Caco-2 (cell line): Measurements from ENCODE around the gene TRAF2. TPM values are rescaled to one million over a fixed set of nuclear protein-coding genes. Genes with fewer than 3 reads are reported as not detected.

Experiments used
- BruUV-seq: library from RNA; stranded (reverse); fragments of 400-500 nt; replicated peaks from 2 replicates; lab custom pipeline; 2021; lab: Mats Ljungman, UMichigan
- CTCF ChIA-PET: fragments of 300-600 bp; sonication (Branson Sonifier 250); formaldehyde crosslinking; loops from one replicate; lab custom pipeline; 2022; ENCODE audit warnings: antibody characterized with exemption; lab: Charles Lee
- POLR2A ChIA-PET: fragments of 300-600 bp; sonication (Branson Sonifier 250); formaldehyde crosslinking; loops from one replicate; lab custom pipeline; 2022; ENCODE audit warnings: antibody characterized with exemption; lab: Charles Lee
- DNase-seq, 2 experiments: peaks; one replicate each; pipeline versions ENCODE4 v3.0.0 to v3.0.0-alpha.2; 2020 to 2022
- H3K27me3 ChIP-seq: replicated peaks from 2 replicates; pipeline ENCODE4 v1.6.0; 2011; ENCODE audit warnings: low read length; ENCODE audit not compliant: control insufficient read depth, insufficient read depth
- H3K36me3 ChIP-seq: 2 replicates; pipeline ENCODE4 v1.5.1; 2011; ENCODE audit warnings: low read length; ENCODE audit not compliant: control insufficient read depth, insufficient read depth
- H3K4me1 ChIP-seq: fragments of 250-450 bp; sonication (Bioruptor Pico); 2 replicates; pipeline ENCODE4 v1.5.1; 2020; ENCODE audit warnings: mild to moderate bottlenecking
- H3K4me3 ChIP-seq: 2 replicates; pipeline ENCODE4 v1.5.1; 2011; ENCODE audit warnings: low read depth, mild to moderate bottlenecking, control low read depth, low read length
- H3K9me3 ChIP-seq: fragments of 250-450 bp; sonication (Bioruptor Pico); 2 replicates; pipeline ENCODE4 v1.5.1; 2020; ENCODE audit warnings: mild to moderate bottlenecking, moderate library complexity
- H3K27ac Mint-ChIP-seq: one replicate; pipeline ENCODE4 v1.8.0; 2022; ENCODE audit warnings: mixed read lengths; ENCODE audit not compliant: unreplicated experiment
- H3K27me3 Mint-ChIP-seq: one replicate; pipeline ENCODE4 v1.8.0; 2022; ENCODE audit warnings: mixed read lengths; ENCODE audit not compliant: insufficient read depth, unreplicated experiment
- H3K36me3 Mint-ChIP-seq: one replicate; pipeline ENCODE4 v1.8.0; 2022; ENCODE audit warnings: mild to moderate bottlenecking, mixed read lengths; ENCODE audit not compliant: insufficient read depth, unreplicated experiment
- H3K4me1 Mint-ChIP-seq: one replicate; pipeline ENCODE4 v1.8.0; 2022; ENCODE audit warnings: low read depth, mixed read lengths; ENCODE audit not compliant: unreplicated experiment
- H3K4me3 Mint-ChIP-seq: one replicate; pipeline ENCODE4 v1.8.0; 2022; ENCODE audit warnings: mild to moderate bottlenecking, moderate library complexity, mixed read lengths; ENCODE audit not compliant: unreplicated experiment
- H3K9me3 Mint-ChIP-seq: one replicate; pipeline ENCODE4 v1.8.0; 2022; ENCODE audit warnings: mixed read lengths; ENCODE audit not compliant: unreplicated experiment
- intact Hi-C: fragments of 100-400 bp; cut with micrococcal nuclease; formaldehyde crosslinking; loops from one replicate; pipeline ENCODE4 v1.10.0; 2022; ENCODE audit not compliant: unreplicated experiment
- total RNA-seq: library from RNA; stranded (reverse); gene quantifications from 2 replicates; pipeline ENCODE4 v1.2.3, GENCODE V29; 2022
- TF ChIP-seq, protein P1 (sequence below), 2 experiments: fragments of 200-600 bp in 1 of 2; IDR thresholded peaks; 1 replicate in 1 of 2; 2 replicates in 1 of 2; pipeline versions ENCODE4 v1.5.1 to v1.8.0; 2011 to 2022; ENCODE audit warnings: antibody characterized with exemption in 1 of 2, control low read depth in 1 of 2, inconsistent platforms in 1 of 2, low read depth in 1 of 2, low read length in 1 of 2, mild to moderate bottlenecking in 1 of 2, moderate library complexity in 1 of 2; ENCODE audit not compliant: insufficient read depth in 1 of 2, severe bottlenecking in 1 of 2, unreplicated experiment in 1 of 2

The TRAF2 gene
- total RNA-seq, 1 experiment from 2014 or later: 41.7 TPM

DNA sequence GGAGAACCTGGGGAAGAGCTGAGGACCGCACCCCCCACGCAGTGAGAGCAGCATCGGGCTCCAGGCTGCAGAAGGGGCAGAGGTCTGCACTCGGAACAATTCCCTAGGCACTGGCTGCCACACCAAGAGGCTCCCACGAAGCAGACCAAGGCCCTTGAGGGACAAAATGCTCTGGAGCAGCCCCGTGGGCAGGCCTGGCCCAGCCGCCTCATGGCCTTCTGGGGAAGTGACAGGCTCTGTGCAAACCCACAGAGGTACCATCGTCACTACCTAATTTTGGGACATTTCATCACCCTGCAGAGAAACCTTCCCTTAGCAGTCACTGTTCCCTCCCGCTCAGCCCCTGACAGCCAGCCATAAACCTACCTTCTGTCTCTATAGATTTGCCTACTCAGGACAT is 42.3 kb downstream of the TRAF2 start:
- H3K4me3 ChIP-seq: no peak overlapping the region
- Mint-ChIP-seq H3K27me3 (no peaks in the 10 kb centered on the region), H3K36me3 (peaks cover 86% of the 10 kb centered on the region), H3K4me3 (no peak overlapping the region), H3K27ac (no peak overlapping the region), H3K4me1 (peaks cover 5% of the 10 kb centered on the region), H3K9me3 (no peaks in the 10 kb centered on the region)
- POLR2A ChIA-PET: no interaction called here
- DNase-seq: no peak
- TF ChIP-seq, protein P1, sequence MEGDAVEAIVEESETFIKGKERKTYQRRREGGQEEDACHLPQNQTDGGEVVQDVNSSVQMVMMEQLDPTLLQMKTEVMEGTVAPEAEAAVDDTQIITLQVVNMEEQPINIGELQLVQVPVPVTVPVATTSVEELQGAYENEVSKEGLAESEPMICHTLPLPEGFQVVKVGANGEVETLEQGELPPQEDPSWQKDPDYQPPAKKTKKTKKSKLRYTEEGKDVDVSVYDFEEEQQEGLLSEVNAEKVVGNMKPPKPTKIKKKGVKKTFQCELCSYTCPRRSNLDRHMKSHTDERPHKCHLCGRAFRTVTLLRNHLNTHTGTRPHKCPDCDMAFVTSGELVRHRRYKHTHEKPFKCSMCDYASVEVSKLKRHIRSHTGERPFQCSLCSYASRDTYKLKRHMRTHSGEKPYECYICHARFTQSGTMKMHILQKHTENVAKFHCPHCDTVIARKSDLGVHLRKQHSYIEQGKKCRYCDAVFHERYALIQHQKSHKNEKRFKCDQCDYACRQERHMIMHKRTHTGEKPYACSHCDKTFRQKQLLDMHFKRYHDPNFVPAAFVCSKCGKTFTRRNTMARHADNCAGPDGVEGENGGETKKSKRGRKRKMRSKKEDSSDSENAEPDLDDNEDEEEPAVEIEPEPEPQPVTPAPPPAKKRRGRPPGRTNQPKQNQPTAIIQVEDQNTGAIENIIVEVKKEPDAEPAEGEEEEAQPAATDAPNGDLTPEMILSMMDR (IDR thresholded peaks at IDR 0.05; ENCODE audit: insufficient read depth in 1 of 2, low read depth in 1 of 2, low read length in 1 of 2, severe bottlenecking in 1 of 2, unreplicated experiment in 1 of 2): no peak
- intact Hi-C loops: no loop called here
- CTCF ChIA-PET: no interaction called here
- H3K27me3 ChIP-seq: no peaks in the 10 kb centered on the region
- H3K36me3 ChIP-seq: peaks cover 4% of the 10 kb centered on the region; the same call in 1 of the 2 replicates
- no peaks in the 10 kb centered on the region for H3K4me1 ChIP-seq
- BruUV-seq: no TSS peak
- peaks cover 11% of the 10 kb centered on the region for H3K9me3 ChIP-seq

DNA sequence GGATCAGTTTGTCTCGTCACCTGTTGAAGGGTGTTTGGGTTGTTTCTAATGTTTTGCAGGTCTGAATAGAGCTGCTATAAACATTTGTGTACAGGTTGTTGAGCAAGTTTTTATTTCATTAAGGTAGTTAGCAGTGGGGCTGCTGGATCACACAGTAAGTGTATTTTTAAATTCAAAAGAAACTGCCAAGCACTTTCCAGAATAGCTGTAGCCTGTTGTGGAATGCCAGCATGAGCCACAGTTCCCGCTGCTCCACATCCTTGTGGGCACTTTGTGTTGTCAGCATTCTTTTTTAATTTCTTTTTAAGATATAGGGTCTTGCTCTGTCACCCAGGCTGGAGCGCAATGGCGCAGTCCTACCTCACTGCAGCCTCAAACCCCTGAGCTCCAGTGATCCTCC is 43.7 kb downstream of the TRAF2 start:
- H3K9me3 ChIP-seq: peaks cover 11% of the 10 kb centered on the region
- no peak overlapping the region for H3K27ac Mint-ChIP-seq
- no peak for DNase-seq
- no peaks in the 10 kb centered on the region for H3K9me3 Mint-ChIP-seq
- ChIA-PET POLR2A (no interaction called here), CTCF (no interaction called here)
- H3K4me3 Mint-ChIP-seq: no peak overlapping the region
- no peaks in the 10 kb centered on the region for H3K4me1 ChIP-seq
- no TSS peak for BruUV-seq
- H3K4me1 Mint-ChIP-seq: peaks cover 5% of the 10 kb centered on the region
- intact Hi-C loops: no loop called here
- H3K4me3 ChIP-seq: no peak overlapping the region
- peaks cover 71% of the 10 kb centered on the region for H3K36me3 Mint-ChIP-seq
- H3K36me3 ChIP-seq: peaks cover 4% of the 10 kb centered on the region; the same call in 1 of the 2 replicates
- no peaks in the 10 kb centered on the region for H3K27me3 Mint-ChIP-seq
- no peaks in the 10 kb centered on the region for H3K27me3 ChIP-seq
- TF ChIP-seq, protein P1 (IDR thresholded peaks at IDR 0.05; ENCODE audit: insufficient read depth in 1 of 2, low read depth in 1 of 2, low read length in 1 of 2, severe bottlenecking in 1 of 2, unreplicated experiment in 1 of 2): no peak

DNA sequence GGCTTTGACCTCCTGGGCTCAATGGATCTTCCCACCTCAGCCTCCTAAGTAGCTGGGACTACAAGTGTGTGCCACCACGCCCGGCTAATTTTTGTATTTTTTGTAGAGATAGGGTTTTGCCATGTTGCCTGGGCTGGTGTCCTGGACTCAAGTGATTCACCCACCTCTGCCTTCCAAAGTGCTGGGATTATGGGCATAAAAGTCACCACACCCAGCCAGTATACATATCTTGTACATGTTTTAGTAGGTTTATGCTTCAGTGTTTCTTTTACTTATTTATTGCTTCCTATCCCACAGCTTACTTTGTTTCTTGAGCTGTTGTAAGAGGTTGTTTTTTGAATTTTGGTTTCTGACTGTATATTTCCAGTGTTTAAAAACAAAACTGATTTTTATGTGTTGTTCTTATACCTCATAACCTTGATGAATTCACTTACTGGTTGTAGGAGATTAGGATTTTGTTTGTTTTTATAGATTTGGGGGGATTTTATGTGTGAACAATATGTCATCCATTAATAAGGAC is 45.4 kb downstream of the TRAF2 start:
- no TSS peak for BruUV-seq
- POLR2A ChIA-PET: interaction anchor here (0.5 kb wide), 1 partner anchor 36 kb away, joined by 4 read pairs; no protein-coding TSS in a partner anchor
- Histone ChIP-seq H3K27me3 (no peaks in the 10 kb centered on the region), H3K4me1 (no peaks in the 10 kb centered on the region), H3K36me3 (no peaks in the 10 kb centered on the region; the same call in 1 of the 2 replicates), H3K9me3 (peaks cover 11% of the 10 kb centered on the region), H3K4me3 (no peak overlapping the region)
- no peak overlapping the region for H3K4me3 Mint-ChIP-seq
- H3K36me3 Mint-ChIP-seq: peaks cover 65% of the 10 kb centered on the region
- CTCF ChIA-PET: interaction anchor here (0.7 kb wide), 1 partner anchor 250 kb away, joined by 3 read pairs; no protein-coding TSS in a partner anchor
- H3K27ac Mint-ChIP-seq: no peak overlapping the region
- TF ChIP-seq, protein P1 (IDR thresholded peaks at IDR 0.05; ENCODE audit: insufficient read depth in 1 of 2, low read depth in 1 of 2, low read length in 1 of 2, severe bottlenecking in 1 of 2, unreplicated experiment in 1 of 2): no peak
- H3K4me1 Mint-ChIP-seq: peaks cover 5% of the 10 kb centered on the region
- intact Hi-C loops: no loop called here
- no peaks in the 10 kb centered on the region for H3K27me3 Mint-ChIP-seq
- no peak for DNase-seq
- no peaks in the 10 kb centered on the region for H3K9me3 Mint-ChIP-seq
